Neural cell (in vitro differentiated cells): ENCODE results near the gene PDE8B. TPM values are rescaled to one million over a fixed set of nuclear protein-coding genes. Genes with fewer than 3 reads are reported as not detected.

Source experiments
- H2AFZ ChIP-seq: fragments of 200-600, 300-800 bp; sonication (generic), shearing (Covaris generic); 2 replicates; pipeline ENCODE4 v1.6.0; 2014; ENCODE audit warnings: low read depth, mild to moderate bottlenecking, antibody characterized with exemption, low read length, moderate library complexity
- H3F3A ChIP-seq: fragments of 200-600 bp; shearing (Covaris generic); 2 replicates; pipeline ENCODE4 v1.6.1; 2016; ENCODE audit warnings: mild to moderate bottlenecking, moderate library complexity, mixed read lengths, antibody characterized with exemption, low read length; ENCODE audit not compliant: insufficient read depth, poor library complexity, severe bottlenecking
- H3K27ac ChIP-seq: fragments of 200-600, 300-800 bp; sonication (generic), shearing (Covaris generic); 2 replicates; pipeline ENCODE4 v1.5.1; 2014; ENCODE audit warnings: mild to moderate bottlenecking, low read length, moderate library complexity
- H3K27me3 ChIP-seq: fragments of 300-800, 200-600 bp; sonication (generic), shearing (Covaris generic); 2 replicates; pipeline ENCODE4 v1.6.0; 2014; ENCODE audit warnings: mild to moderate bottlenecking, low read depth, low read length, moderate library complexity; ENCODE audit not compliant: insufficient read depth
- H3K36me3 ChIP-seq: fragments of 300-800, 200-600 bp; sonication (generic), shearing (Covaris generic); 2 replicates; pipeline ENCODE4 v1.5.1; 2014; ENCODE audit warnings: mild to moderate bottlenecking, antibody characterized with exemption, low read length, moderate library complexity; ENCODE audit not compliant: insufficient read depth
- H3K4me2 ChIP-seq: fragments of 300-800, 200-600 bp; sonication (generic), shearing (Covaris generic); 2 replicates; pipeline ENCODE4 v1.6.0; 2014; ENCODE audit warnings: mild to moderate bottlenecking, low read length
- H3K4me3 ChIP-seq: fragments of 300-800, 200-600 bp; sonication (generic), shearing (Covaris generic); 2 replicates; pipeline ENCODE4 v1.5.1; 2014; ENCODE audit warnings: mild to moderate bottlenecking, low read length, moderate library complexity
- H3K79me2 ChIP-seq: fragments of 200-600 bp; shearing (Covaris generic); replicated peaks from 2 replicates; pipeline ENCODE4 v1.6.0; 2014; ENCODE audit warnings: mild to moderate bottlenecking, low read length, moderate library complexity; ENCODE audit not compliant: insufficient read depth
- H3K9ac ChIP-seq: fragments of 300-800, 200-600 bp; sonication (generic), shearing (Covaris generic); 2 replicates; pipeline ENCODE4 v1.6.1; 2016; ENCODE audit warnings: mild to moderate bottlenecking, low read length, mixed read lengths
- H3K9me2 ChIP-seq: fragments of 200-600 bp; shearing (Covaris generic); 2 replicates; pipeline ENCODE4 v1.6.1; 2016; ENCODE audit warnings: mild to moderate bottlenecking, low read length, mixed read lengths; ENCODE audit not compliant: insufficient read depth
- H3K9me3 ChIP-seq: fragments of 200-600, 300-800 bp; sonication (generic), shearing (Covaris generic); 2 replicates; pipeline ENCODE4 v1.6.1; 2016; ENCODE audit warnings: mild to moderate bottlenecking, mixed run types, low read length, moderate library complexity, mixed read lengths
- H4K20me1 ChIP-seq: fragments of 200-600 bp; shearing (Covaris generic); 2 replicates; pipeline ENCODE4 v1.6.1; 2016; ENCODE audit warnings: mild to moderate bottlenecking, mixed run types; ENCODE audit not compliant: insufficient read depth
- EP300 ChIP-seq: fragments of 450-650 bp; conservative IDR thresholded peaks from 2 replicates; pipeline ENCODE4 v1.6.1; 2014; ENCODE audit warnings: antibody characterized with exemption, mild to moderate bottlenecking, moderate library complexity; ENCODE audit not compliant: poor library complexity, severe bottlenecking
- EZH2 ChIP-seq: fragments of 200-600, 300-800 bp; shearing (Covaris generic), sonication (generic); IDR thresholded peaks from 2 replicates; pipeline ENCODE4 v1.6.1; 2014; ENCODE audit warnings: antibody characterized with exemption, low read length, borderline replicate concordance, mild to moderate bottlenecking; ENCODE audit not compliant: insufficient read depth, poor library complexity, severe bottlenecking
- MXI1 ChIP-seq: fragments of 450-650 bp; conservative IDR thresholded peaks from 2 replicates; pipeline ENCODE4 v1.6.1; 2014; ENCODE audit warnings: antibody characterized with exemption, mild to moderate bottlenecking; ENCODE audit not compliant: poor library complexity, severe bottlenecking
- POLR2AphosphoS5 ChIP-seq: IDR thresholded peaks from 2 replicates; pipeline ENCODE4 v1.6.1; 2012
- RAD21 ChIP-seq: fragments of 450-650 bp; conservative IDR thresholded peaks from 2 replicates; pipeline ENCODE4 v1.6.1; 2014; ENCODE audit warnings: antibody characterized with exemption, mild to moderate bottlenecking, moderate library complexity
- SMC3 ChIP-seq: fragments of 450-650 bp; conservative IDR thresholded peaks from 2 replicates; pipeline ENCODE4 v1.6.1; 2014; ENCODE audit warnings: antibody characterized with exemption, mild to moderate bottlenecking, moderate library complexity; ENCODE audit not compliant: poor library complexity
- TAF1 ChIP-seq: IDR thresholded peaks from 2 replicates; pipeline ENCODE4 v1.6.1; 2012; ENCODE audit warnings: low read depth
- polyA plus RNA-seq: library from polyadenylated mRNA; depleted of rRNA; stranded (reverse); fragments of >200 nt; gene quantifications from 2 replicates; pipeline ENCODE4 v1.2.3, GENCODE V29; 2014
- TF ChIP-seq, protein P1 (sequence below): IDR thresholded peaks from 2 replicates; pipeline ENCODE4 v1.6.1; 2012; ENCODE audit warnings: borderline replicate concordance
- TF ChIP-seq, protein P2 (sequence below): fragments of 450-650 bp; IDR thresholded peaks from 2 replicates; pipeline ENCODE4 v1.5.1; 2014; ENCODE audit warnings: antibody characterized with exemption, mild to moderate bottlenecking, moderate library complexity; ENCODE audit not compliant: poor library complexity, severe bottlenecking

Gene PDE8B
- polyA plus RNA-seq, 1 donor from 2014 or later, result 0.22 TPM

DNA sequence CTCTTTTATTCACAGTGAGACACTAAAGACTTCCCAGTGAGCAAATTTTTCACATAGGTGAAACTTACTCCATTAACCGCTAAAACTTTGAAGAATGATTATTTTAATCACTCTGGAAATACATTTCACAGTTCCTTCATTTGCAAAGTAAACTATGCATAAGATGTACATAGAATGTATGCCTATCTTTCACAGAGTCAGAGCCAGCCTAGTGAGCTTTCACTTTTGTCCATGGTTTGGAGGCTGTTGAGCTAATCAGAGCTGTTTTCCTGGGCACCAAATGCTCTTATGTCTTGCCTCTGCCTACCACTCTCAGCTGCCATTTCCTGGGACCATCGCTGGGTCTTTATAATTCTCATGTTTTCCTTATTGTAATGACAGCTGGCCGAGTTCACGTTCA, 67.3 kb downstream of the PDE8B start:
- Histone ChIP-seq H3K9me2 (no peaks in the 10 kb centered on the region), H3K36me3 (no peaks in the 10 kb centered on the region), H3K4me2 (no peak overlapping the region), H3K4me3 (no peak overlapping the region), H3K27me3 (no peaks in the 10 kb centered on the region), H3K79me2 (no peaks in the 10 kb centered on the region), H4K20me1 (no peaks in the 10 kb centered on the region), H3K9ac (no peak overlapping the region), H2AFZ (no peak overlapping the region), H3K9me3 (no peaks in the 10 kb centered on the region), H3K27ac (no peak overlapping the region), H3F3A (no peaks in the 10 kb centered on the region)
- TF ChIP-seq SMC3 (no peak), RAD21 (no peak), TAF1 (no peak), MXI1 (no peak), EZH2 (no peak), POLR2AphosphoS5 (no peak), EP300 (no peak)
- TF ChIP-seq, protein P1, sequence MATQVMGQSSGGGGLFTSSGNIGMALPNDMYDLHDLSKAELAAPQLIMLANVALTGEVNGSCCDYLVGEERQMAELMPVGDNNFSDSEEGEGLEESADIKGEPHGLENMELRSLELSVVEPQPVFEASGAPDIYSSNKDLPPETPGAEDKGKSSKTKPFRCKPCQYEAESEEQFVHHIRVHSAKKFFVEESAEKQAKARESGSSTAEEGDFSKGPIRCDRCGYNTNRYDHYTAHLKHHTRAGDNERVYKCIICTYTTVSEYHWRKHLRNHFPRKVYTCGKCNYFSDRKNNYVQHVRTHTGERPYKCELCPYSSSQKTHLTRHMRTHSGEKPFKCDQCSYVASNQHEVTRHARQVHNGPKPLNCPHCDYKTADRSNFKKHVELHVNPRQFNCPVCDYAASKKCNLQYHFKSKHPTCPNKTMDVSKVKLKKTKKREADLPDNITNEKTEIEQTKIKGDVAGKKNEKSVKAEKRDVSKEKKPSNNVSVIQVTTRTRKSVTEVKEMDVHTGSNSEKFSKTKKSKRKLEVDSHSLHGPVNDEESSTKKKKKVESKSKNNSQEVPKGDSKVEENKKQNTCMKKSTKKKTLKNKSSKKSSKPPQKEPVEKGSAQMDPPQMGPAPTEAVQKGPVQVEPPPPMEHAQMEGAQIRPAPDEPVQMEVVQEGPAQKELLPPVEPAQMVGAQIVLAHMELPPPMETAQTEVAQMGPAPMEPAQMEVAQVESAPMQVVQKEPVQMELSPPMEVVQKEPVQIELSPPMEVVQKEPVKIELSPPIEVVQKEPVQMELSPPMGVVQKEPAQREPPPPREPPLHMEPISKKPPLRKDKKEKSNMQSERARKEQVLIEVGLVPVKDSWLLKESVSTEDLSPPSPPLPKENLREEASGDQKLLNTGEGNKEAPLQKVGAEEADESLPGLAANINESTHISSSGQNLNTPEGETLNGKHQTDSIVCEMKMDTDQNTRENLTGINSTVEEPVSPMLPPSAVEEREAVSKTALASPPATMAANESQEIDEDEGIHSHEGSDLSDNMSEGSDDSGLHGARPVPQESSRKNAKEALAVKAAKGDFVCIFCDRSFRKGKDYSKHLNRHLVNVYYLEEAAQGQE, result no peak
- TF ChIP-seq, protein P2, sequence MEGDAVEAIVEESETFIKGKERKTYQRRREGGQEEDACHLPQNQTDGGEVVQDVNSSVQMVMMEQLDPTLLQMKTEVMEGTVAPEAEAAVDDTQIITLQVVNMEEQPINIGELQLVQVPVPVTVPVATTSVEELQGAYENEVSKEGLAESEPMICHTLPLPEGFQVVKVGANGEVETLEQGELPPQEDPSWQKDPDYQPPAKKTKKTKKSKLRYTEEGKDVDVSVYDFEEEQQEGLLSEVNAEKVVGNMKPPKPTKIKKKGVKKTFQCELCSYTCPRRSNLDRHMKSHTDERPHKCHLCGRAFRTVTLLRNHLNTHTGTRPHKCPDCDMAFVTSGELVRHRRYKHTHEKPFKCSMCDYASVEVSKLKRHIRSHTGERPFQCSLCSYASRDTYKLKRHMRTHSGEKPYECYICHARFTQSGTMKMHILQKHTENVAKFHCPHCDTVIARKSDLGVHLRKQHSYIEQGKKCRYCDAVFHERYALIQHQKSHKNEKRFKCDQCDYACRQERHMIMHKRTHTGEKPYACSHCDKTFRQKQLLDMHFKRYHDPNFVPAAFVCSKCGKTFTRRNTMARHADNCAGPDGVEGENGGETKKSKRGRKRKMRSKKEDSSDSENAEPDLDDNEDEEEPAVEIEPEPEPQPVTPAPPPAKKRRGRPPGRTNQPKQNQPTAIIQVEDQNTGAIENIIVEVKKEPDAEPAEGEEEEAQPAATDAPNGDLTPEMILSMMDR, result no peak

DNA sequence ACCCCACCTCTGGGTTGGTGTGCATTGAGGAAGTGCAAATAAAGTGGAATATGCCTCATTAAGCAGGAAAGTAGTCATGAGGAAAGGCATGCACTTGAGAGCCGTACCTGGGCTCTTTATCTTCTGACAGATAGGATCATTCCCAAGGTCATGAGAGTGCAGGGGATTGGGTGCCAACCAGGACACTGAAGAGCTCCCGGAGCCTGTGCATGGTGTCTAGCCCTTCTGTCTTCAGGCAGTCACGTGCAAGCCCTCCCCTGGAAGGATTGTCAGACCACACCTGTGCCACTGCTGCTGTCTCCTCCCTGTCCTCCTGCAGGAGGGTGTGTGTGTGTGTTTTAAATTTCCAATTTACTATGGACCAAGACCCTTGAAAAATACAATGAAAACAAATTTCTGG, 69.6 kb downstream of the PDE8B start:
- H3K27ac ChIP-seq, result no peak overlapping the region
- H3K9me3 ChIP-seq, result no peaks in the 10 kb centered on the region
- H3K79me2 ChIP-seq, result no peaks in the 10 kb centered on the region
- no peak overlapping the region for H2AFZ ChIP-seq
- H3K4me2 ChIP-seq, result no peak overlapping the region
- no peak overlapping the region for H3K4me3 ChIP-seq
- TF ChIP-seq, protein P1, result no peak
- TF ChIP-seq EZH2, result no peak
- no peaks in the 10 kb centered on the region for H3F3A ChIP-seq
- H3K9ac ChIP-seq, result no peak overlapping the region
- H4K20me1 ChIP-seq, result no peaks in the 10 kb centered on the region
- H3K36me3 ChIP-seq, result no peaks in the 10 kb centered on the region
- H3K9me2 ChIP-seq, result no peaks in the 10 kb centered on the region
- H3K27me3 ChIP-seq, result no peaks in the 10 kb centered on the region
